Stomach (tissue), 9 donors: Measurements from ENCODE around the gene STRN4. TPM values are rescaled to one million over a fixed set of nuclear protein-coding genes. Genes with fewer than 3 reads are reported as not detected.
A peak's percentile ranks its signal among the peaks of the same experiment; 100 is the strongest.

Source experiments
- DNase-seq, 2 donors: peaks; one replicate each; pipeline versions ENCODE4 v3.0.0 to v3.0.0-alpha.2; 2013 to 2019
- H3K27ac ChIP-seq, 5 donors: fragments of 200-600 bp in 4 of 5; sonication (generic) in 4 of 5; one replicate each; pipeline ENCODE4 v1.5.1; 2013 to 2019; ENCODE audit warnings: mild to moderate bottlenecking in 1 of 5, moderate library complexity in 1 of 5
- H3K27me3 ChIP-seq, 3 donors: fragments of 200-600 bp; sonication (generic); one replicate each; pipeline ENCODE4 v1.5.1; 2017 to 2019; ENCODE audit warnings: mixed run types in 1 of 3
- H3K36me3 ChIP-seq, 4 donors: fragments of 200-600 bp; sonication (generic); 1 replicate in 3 of 4; 2 replicates in 1 of 4; pipeline ENCODE4 v1.5.1; 2016 to 2019
- H3K4me1 ChIP-seq, 4 donors: fragments of 200-600 bp; sonication (generic); one replicate each; pipeline ENCODE4 v1.5.1; 2016 to 2019
- H3K4me3 ChIP-seq, 4 donors: fragments of 200-600 bp; sonication (generic) in 3 of 4; one replicate each; pipeline ENCODE4 v1.5.1; 2016 to 2019; ENCODE audit warnings: mild to moderate bottlenecking in 1 of 4
- H3K9me3 ChIP-seq, 4 donors: fragments of 200-600 bp; sonication (generic); one replicate each; pipeline ENCODE4 v1.5.1; 2016 to 2019
- CTCF ChIP-seq, 7 experiments: fragments of 450-650 bp in 4 of 7; fragments of 200-600 bp in 3 of 7; sonication (generic) in 3 of 7; IDR thresholded peaks; one replicate each; pipeline ENCODE4 v1.5.1; 2016 to 2019; ENCODE audit warnings: antibody characterized with exemption in 7 of 7, control low read depth in 2 of 7, mild to moderate bottlenecking in 1 of 7
- EP300 ChIP-seq: sonication (generic); formaldehyde crosslinking; IDR thresholded peaks from one replicate; pipeline ENCODE4 v1.6.1; 2017; ENCODE audit warnings: antibody characterized with exemption
- POLR2A ChIP-seq, 4 donors: fragments of 450-650 bp; IDR thresholded peaks; one replicate each; pipeline ENCODE4 v1.6.1; 2016; ENCODE audit warnings: antibody characterized with exemption in 4 of 4, control low read depth in 2 of 4, mild to moderate bottlenecking in 1 of 4, moderate library complexity in 1 of 4
- POLR2AphosphoS5 ChIP-seq, 3 donors: sonication (generic); formaldehyde crosslinking; IDR thresholded peaks; one replicate each; pipeline ENCODE4 v1.6.1; 2016; ENCODE audit warnings: antibody characterized with exemption in 3 of 3
- WGBS, 5 donors: extraction: QIAGEN DNeasy Blood & Tissue Kit in 3 of 5; methylation state at CpG; one replicate each; pipeline versions ENCODE4 v1.1.5 to v1.1.7; 2013 to 2018; 5-methylcytosine and 5-hydroxymethylcytosine counted together
- intact Hi-C: fragments of 100-400 bp; cut with DNase I; formaldehyde crosslinking; loops from one replicate; pipeline ENCODE4 v1.15.1; 2023; ENCODE audit warnings: low total_unique reads
- polyA plus RNA-seq, 3 donors: library from polyadenylated mRNA; stranded (reverse); fragments of 200-250 nt; gene quantifications; one replicate each; pipeline ENCODE4 v1.2.3, GENCODE V29; 2013
- total RNA-seq, 5 donors: library from RNA; depleted of rRNA; stranded (reverse); fragments of >200 nt; gene quantifications; one replicate each; pipeline versions ENCODE4 v1.1.0 to v1.2.3, GENCODE V29; 2014 to 2016
- donor health status: healthy with polysubstance abuse.
- donor health status: Bipolar disorder and iron deficiency.
- donor health status: healthy.

STRN4 gene
- total and polyA plus RNA-seq, 8 donors: 37.1 to 373 (median 62.1) TPM

GRCh38 chr19:46745521-46746280, 549 bp downstream of the STRN4 start, which contains the start of gene FKRP:
Gene FKRP, plus strand, starts transcription at chr19:46746057. Its CDS starts 9,394 bp downstream, at chr19:46755451.
- WGBS, 5 donors: 0 to 3% (median 1%) methylated on average over 25 to 67 of the region's 68 CpGs
- Histone ChIP-seq H3K4me3 (peak within 1 kb of the TSS; percentile 95 to 99 (median 98)), H3K27ac (peak within 1 kb of the TSS; percentile 87 to 95 (median 89)), H3K36me3 (peaks cover 3 to 40% (median 20%) of the 10 kb centered on the region in 4 donors), H3K27me3 (no peaks in the 10 kb centered on the region), H3K4me1 (peaks cover 38 to 74% (median 56%) of the 10 kb centered on the region in 4 donors), H3K9me3 (no peaks in the 10 kb centered on the region)
- TF ChIP-seq EP300 (no peak), POLR2A (IDR thresholded peaks at IDR 0.05) (no peak), CTCF (IDR thresholded peaks at IDR 0.05) (no peak), POLR2AphosphoS5 (IDR thresholded peaks at IDR 0.05) (no peak)
- intact Hi-C loops: no loop called here
- DNase-seq: peak; percentile 32 to 66

GRCh38 chr19:46745030-46745429, 1.2 kb downstream of the STRN4 start:
- Histone ChIP-seq H3K27me3 (no peaks in the 10 kb centered on the region), H3K27ac (peak overlapping the region in 2 of 5 donors; percentile 94 to 95), H3K4me1 (peaks cover 40 to 78% (median 60%) of the 10 kb centered on the region in 4 donors), H3K4me3 (peak overlapping the region; percentile 95 to 99 (median 98)), H3K36me3 (peaks cover 0 to 35% (median 13%) of the 10 kb centered on the region in 4 donors), H3K9me3 (no peaks in the 10 kb centered on the region)
- DNase-seq: no peak
- WGBS, 5 donors: 11 to 25% (median 18%) methylated on average over 8 of the region's 8 CpGs
- intact Hi-C loops: no loop called here
- TF ChIP-seq POLR2A (IDR thresholded peaks at IDR 0.05) (no peak), POLR2AphosphoS5 (IDR thresholded peaks at IDR 0.05) (no peak), EP300 (no peak), CTCF (IDR thresholded peaks at IDR 0.05) (no peak)

- DNase-seq: no peak
- Histone ChIP-seq H3K4me3 (peak overlapping the region in 2 of 4 donors; percentile 95 to 97), H3K9me3 (no peaks in the 10 kb centered on the region), H3K27ac (no peak overlapping the region), H3K36me3 (peaks cover 0 to 34% (median 14%) of the 10 kb centered on the region in 4 donors), H3K4me1 (peaks cover 40 to 83% (median 65%) of the 10 kb centered on the region in 4 donors), H3K27me3 (no peaks in the 10 kb centered on the region)
- no peak for TF ChIP-seq POLR2A (IDR thresholded peaks at IDR 0.05)
- TF ChIP-seq CTCF (IDR thresholded peaks at IDR 0.05): no peak
- no peak for TF ChIP-seq POLR2AphosphoS5 (IDR thresholded peaks at IDR 0.05)
- TF ChIP-seq EP300: no peak
- intact Hi-C loops: no loop called here
- 77 to 89% (median 84%) methylated on average over 12 of the region's 12 CpGs for WGBS, 5 donors
Observed at GRCh38 chr19:46744005-46744691, 2.1 kb downstream of the STRN4 start.

- no peak for DNase-seq
- H3K36me3 ChIP-seq: peaks cover 3 to 34% (median 22%) of the 10 kb centered on the region in 4 donors
- H3K27me3 ChIP-seq: no peaks in the 10 kb centered on the region
- no peak overlapping the region for H3K27ac ChIP-seq
- no peak overlapping the region for H3K4me3 ChIP-seq
- H3K9me3 ChIP-seq: no peaks in the 10 kb centered on the region
- intact Hi-C loops: no loop called here
- WGBS, 5 donors: 57 to 74% (median 59%) methylated on average over 4 of the region's 4 CpGs
- TF ChIP-seq CTCF (IDR thresholded peaks at IDR 0.05): no peak
- no peak for TF ChIP-seq POLR2A (IDR thresholded peaks at IDR 0.05)
- TF ChIP-seq POLR2AphosphoS5 (IDR thresholded peaks at IDR 0.05): no peak
- TF ChIP-seq EP300: no peak
- peaks cover 40 to 85% (median 73%) of the 10 kb centered on the region in 4 donors for H3K4me1 ChIP-seq
Observed at GRCh38 chr19:46742926-46743480, 3.2 kb downstream of the STRN4 start.
